Head of caudate nucleus (tissue), 42 donors: ENCODE results near the gene BRD9.
"Not testable (repeated sequence)": the region's sequence is repeated elsewhere in the genome, so short reads cannot be mapped to it uniquely, and the experiment has no call there.

Experiments
- DNase-seq, 42 donors: peaks; one replicate each; pipeline versions ENCODE4 v3.0.0 to v3.0.0-alpha.2; 2020 to 2021; ENCODE audit warnings: mixed read lengths in 7 of 42
- intact Hi-C: fragments of 100-400 bp; cut with DNase I; formaldehyde crosslinking; loops from one replicate; pipeline ENCODE4 v1.15.0; 2022

BRD9 gene

DNA sequence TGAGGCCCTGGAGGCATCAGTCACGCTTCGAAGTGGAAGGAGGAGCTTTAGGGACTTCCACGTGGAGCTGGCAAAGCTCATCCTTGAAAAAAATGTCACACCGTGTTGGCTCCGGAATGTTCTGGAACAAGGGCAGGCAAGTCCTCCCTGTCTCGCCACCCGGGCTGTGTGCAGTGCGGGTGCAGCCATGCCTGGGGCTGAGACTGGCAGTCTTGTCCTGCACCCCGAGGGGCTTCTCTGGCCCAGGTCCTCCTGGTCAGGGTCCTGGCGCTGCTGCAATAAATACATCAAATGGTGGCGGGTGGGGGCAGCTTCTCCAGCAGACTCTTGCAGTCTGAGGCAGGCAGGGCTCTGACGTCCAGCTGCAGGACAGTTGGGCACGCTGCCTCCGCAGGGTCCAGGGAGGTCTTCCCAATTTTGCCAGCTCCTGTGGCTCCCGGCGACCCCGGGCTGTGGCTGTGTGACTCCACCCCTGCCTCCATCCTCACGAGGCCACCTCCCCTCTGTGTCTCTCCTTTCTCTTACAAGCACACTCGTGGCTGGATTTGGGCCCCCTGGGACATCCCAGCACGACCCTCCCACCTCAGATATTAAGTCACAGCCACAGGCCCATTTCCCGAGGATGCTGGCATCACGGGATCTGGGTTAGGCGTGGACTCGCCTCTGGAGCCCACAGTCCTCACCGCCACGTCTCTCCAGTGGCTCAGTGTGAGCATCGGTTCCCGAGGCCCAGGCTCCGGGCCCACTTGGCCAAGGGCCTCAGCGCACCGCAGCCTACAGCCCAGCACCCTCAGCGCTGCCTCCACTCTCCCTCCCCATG, 50.0 kb downstream of the BRD9 start:
- intact Hi-C loops: not testable (repeated sequence)
- DNase-seq: peak in 9 of 42 donors; percentile 1 to 36 (median 7)

GRCh38 chr5:841531-842401, 50.8 kb downstream of the BRD9 start:
- intact Hi-C loops: not testable (repeated sequence)
- DNase-seq: peak in 9 of 42 donors; percentile 5 to 36 (median 17)

GRCh38 chr5:840974-841435, 51.6 kb downstream of the BRD9 start:
- peak in 5 of 42 donors; percentile 2 to 10 (median 7) for DNase-seq
- intact Hi-C loops: not testable (repeated sequence)

DNA sequence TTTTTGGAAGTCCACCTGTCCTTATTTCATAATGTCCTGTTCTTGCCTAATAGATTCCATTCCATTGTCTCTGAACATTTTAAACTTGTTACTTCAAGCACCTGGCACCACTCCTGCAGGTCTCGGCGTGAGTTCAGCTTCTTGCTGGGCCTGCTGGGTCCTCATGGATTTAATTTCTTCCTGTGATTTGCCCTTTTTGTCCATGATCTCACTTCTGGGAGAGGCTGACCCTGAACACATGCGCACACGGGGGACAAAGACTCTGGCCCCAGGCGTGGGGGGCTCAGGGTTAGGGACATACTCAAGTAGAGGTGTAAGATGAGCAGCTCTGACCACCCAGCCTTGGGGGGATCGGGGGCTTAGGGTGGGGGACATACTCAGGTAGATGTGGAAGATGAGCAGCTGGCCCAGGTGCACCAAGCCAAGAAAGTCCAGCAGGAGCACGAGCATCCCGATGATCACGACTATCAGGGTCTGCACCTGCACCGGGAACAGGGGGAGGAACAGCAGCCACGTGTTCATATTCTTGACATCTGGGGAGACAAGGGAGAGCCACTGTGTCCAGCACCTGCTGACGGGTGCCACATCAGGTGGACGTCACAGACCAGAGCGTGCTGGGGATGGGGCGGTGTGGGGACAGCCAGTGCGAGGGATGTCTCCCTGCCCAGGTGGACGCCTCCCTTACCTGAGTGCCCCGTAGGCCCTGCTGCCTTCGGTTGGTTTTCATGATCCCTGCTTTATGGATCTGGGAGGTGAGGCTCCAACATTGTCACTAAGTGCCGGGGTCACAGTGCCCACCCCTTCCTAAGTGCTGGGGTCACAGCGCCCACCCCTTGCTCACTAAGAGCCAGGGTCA, 52.3 kb downstream of the BRD9 start:
- DNase-seq: peak in 6 of 42 donors; percentile 6 to 41 (median 17)
- intact Hi-C loops: not testable (repeated sequence)

GRCh38 chr5:838431-838851, 54.2 kb downstream of the BRD9 start:
- intact Hi-C loops: not testable (repeated sequence)
- DNase-seq: peak in 4 of 42 donors; percentile 29 to 46 (median 36)

- peak in 3 of 42 donors; percentile 16 to 33 (median 25) for DNase-seq
These were observed 54.9 kb downstream of the BRD9 start for GRCh38 chr5:837621-838121.

DNA sequence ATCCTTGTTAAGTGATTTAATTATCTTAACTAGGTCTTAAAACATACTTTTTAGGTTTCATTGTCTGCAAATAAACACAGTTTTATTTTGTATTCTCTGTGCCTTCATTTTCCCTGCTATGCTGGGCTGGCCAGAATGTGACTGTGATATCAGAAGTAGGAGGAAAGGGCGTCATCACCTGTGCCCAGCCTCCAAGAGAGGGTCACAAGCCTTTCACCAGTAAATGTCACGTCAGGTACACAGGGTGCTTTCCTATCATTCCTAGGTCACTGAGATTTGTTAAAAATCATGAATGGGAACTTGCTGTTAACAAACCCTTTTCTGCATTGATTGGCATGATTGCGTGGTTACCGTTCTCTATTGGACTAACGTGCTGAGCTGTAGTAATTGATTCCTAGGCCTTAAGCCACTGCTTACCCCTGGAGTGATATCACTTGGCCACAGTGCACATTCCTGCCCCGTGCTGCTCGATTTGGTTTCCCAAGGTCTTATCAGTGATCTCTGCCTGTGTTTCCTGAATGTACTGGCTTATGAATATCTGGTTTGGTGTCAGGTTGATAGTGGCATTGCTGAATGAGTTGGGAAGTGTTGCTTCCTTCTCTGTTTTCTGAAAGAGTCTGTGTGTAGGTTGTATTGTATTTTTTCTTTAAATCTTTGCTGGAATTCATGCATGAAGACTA, 56.5 kb downstream of the BRD9 start:
- DNase-seq: peak in 1 of 42 donors; percentile 4

More at GRCh38 chr5:837621-838121, 54.9 kb downstream of the BRD9 start:
- intact Hi-C loops: not testable (repeated sequence)

DNA sequence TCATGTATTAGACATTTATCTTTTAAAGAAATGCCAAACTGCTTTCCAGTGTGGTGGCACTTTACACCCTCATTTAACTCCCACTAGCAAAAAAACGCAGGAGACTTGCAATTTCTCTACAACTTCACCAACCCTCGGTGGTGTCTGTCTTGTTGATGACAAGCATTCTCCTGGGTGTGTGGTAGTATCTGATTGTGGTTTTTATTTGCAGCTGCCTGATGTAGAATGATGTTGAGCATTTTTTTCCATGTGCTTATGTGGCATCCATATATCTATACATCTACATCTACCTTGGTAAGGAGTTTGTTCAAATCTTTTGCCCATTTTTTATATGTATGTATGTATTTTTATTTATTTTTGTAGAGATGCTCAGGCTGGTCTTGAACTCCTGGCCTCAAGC, 58.6 kb downstream of the BRD9 start:
- intact Hi-C loops: not testable (repeated sequence)
- DNase-seq: peak in 2 of 42 donors; percentile 9 to 31

More for the DNA sequence above, 56.5 kb downstream of the BRD9 start:
- intact Hi-C loops: not testable (repeated sequence)

DNA sequence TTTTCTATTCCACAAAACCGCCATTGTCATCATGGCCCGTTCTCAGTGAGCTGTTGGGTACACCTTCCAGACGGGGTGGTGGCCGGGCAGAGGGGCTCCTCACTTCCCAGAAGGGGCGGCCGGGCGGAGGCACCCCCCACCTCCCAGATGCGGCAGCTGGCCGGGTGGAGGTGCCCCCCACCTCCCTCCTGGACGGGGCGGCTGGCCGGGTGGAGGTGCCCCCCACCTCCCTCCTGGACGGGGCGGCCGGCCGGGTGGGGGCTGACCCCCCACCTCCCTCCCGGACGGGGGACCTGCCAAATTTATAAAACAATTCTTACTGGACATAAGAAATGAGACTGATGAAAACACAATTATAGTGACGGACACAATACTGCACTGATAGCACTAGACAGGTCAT, 64.4 kb downstream of the BRD9 start:
- DNase-seq, intact Hi-C loops: not testable (repeated sequence)

GRCh38 chr5:825544-825943, 67.1 kb downstream of the BRD9 start:
- intact Hi-C loops, DNase-seq: not testable (repeated sequence)

DNA sequence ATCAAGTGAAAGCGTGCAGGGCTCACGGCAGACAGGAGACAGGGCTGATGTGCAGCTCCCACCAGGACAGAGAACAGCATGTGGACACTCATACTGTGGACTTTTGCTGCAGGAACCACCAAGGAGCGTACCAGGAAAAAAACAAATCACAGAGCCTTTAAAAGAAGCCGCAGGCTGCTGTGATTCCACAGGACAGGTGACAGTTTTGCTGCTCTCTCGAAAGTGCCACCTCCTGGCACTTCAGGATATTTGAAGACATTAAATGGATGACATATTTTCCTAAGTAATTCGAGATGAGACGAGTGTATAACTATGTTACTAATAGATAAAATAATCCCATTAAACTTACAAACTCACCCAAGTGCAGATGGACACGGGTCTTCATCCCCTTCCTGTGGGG, 71.1 kb downstream of the BRD9 start:
- peak in 3 of 42 donors; percentile 19 to 45 (median 20) for DNase-seq
- intact Hi-C loops: no loop called here

GRCh38 chr5:820245-820644, 72.4 kb downstream of the BRD9 start:
- intact Hi-C loops: no loop called here
- DNase-seq: no peak

GRCh38 chr5:819078-819477, 73.5 kb downstream of the BRD9 start:
- intact Hi-C loops: no loop called here
- DNase-seq: no peak

DNA sequence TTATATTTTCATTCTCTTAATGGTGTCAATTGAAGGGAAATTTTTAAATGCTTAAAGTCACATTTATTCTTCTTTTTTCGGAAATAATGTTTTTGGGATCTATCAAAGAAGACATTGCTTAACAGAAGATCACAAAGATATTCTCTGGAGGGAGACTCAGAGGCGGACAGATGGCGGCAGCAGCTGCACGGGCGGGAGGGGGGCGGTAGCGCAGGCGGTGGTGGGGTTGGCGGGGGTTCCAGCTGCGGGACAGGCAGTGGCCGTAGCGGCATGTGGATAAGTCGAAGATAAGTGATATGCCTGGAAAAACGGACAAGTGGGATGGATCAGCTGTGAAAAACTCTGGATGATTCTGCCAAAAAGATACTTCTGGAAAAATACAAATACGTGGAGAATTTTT, 76.4 kb downstream of the BRD9 start:
- no peak for DNase-seq
- intact Hi-C loops: no loop called here

DNA sequence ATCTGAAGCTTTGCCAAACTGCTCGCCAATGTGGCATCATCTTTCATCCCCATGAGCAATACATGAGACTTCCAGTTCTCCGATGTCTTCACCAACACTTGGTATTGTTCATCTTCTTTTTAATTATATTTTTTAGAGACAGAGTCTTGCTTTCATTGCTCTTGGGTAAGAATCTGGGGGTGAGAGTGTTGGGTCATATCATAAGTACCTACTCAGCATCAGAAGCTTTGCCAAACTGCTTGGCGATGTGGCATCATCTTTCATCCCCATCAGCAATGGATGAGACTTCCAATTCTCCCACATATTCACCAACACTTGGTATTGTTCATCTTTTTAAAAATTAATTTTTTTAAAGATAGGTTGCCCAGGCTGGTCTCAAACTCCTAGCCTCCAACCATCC, 77.2 kb downstream of the BRD9 start:
- no peak for DNase-seq
- intact Hi-C loops: no loop called here
